NT2/D1 (cell line): ENCODE results near the gene PDCD1LG2.

ENCODE experiments used
- DNase-seq: peaks from one replicate; pipeline ENCODE4 v3.0.0-alpha.2; 2011; ENCODE audit warnings: low read depth, low spot score
- H3K27me3 ChIP-seq: 2 replicates; pipeline ENCODE4 v1.6.0; 2011; ENCODE audit warnings: mild to moderate bottlenecking; ENCODE audit not compliant: insufficient read length, insufficient read depth
- H3K36me3 ChIP-seq: 2 replicates; pipeline ENCODE4 v1.6.1; 2011; ENCODE audit warnings: mild to moderate bottlenecking, low read length, mixed read lengths; ENCODE audit not compliant: insufficient read depth, insufficient read length
- H3K4me1 ChIP-seq: 2 replicates; pipeline ENCODE4 v1.5.1; 2011; ENCODE audit not compliant: insufficient read depth, insufficient read length
- H3K4me3 ChIP-seq: 2 replicates; pipeline ENCODE4 v1.5.1; 2011; ENCODE audit warnings: low read depth; ENCODE audit not compliant: insufficient read length
- H3K9ac ChIP-seq: 2 replicates; pipeline ENCODE4 v1.6.0; 2011; ENCODE audit warnings: low read depth; ENCODE audit not compliant: insufficient read length
- H3K9me3 ChIP-seq: 2 replicates; pipeline ENCODE4 v1.5.1; 2011; ENCODE audit warnings: mild to moderate bottlenecking, low read length; ENCODE audit not compliant: insufficient read depth
- SUZ12 ChIP-seq: IDR thresholded peaks from 2 replicates; pipeline ENCODE4 v1.6.1; 2011; ENCODE audit not compliant: insufficient read length, insufficient read depth; ENCODE audit errors: extremely low read depth
- YY1 ChIP-seq: IDR thresholded peaks from 2 replicates; pipeline ENCODE4 v1.6.1; 2011; ENCODE audit not compliant: insufficient read length, insufficient read depth
- ZNF274 ChIP-seq: IDR thresholded peaks from 2 replicates; pipeline ENCODE4 v1.6.1; 2011; ENCODE audit warnings: mild to moderate bottlenecking, low read depth, low read length

Gene PDCD1LG2

DNA sequence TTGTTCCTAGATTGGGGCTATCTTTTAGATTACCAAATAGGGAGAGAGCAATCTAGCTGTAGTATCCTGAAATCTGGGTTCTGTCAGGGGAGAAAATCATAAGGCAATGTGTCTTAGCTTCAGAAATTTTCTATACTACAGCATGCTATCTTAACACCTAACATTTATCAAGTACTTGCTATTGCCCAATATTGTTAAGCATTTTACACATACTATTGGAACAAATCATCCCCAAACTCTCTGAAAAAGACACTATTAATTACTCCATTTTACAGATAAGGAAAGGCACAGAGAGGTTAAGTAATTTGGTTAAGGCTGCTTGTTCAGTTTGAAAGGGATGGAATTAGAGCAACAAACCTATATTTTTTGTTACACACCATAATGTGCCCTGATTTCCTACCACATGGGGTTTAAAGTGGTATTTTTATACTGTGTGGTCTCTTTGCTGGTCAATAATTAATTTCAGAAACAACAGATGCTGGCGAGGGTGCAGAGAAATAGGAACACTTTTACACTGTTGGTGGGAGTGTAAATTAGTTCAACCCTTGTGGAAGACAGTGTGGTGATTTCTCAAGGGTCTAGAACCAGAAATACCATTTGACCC, 61.4 kb downstream of the PDCD1LG2 start:
- no peaks in the 10 kb centered on the region for H3K4me1 ChIP-seq
- no peak overlapping the region for H3K4me3 ChIP-seq
- no peaks in the 10 kb centered on the region for H3K36me3 ChIP-seq
- H3K27me3 ChIP-seq, result no peaks in the 10 kb centered on the region
- H3K9ac ChIP-seq, result no peak overlapping the region
- no peak for TF ChIP-seq YY1
- TF ChIP-seq ZNF274, result no peak
- TF ChIP-seq SUZ12, result no peak
- no peaks in the 10 kb centered on the region for H3K9me3 ChIP-seq
- no peak for DNase-seq

GRCh38 chr9:5574097-5574496, 63.8 kb downstream of the PDCD1LG2 start:
- no peaks in the 10 kb centered on the region for H3K9me3 ChIP-seq
- TF ChIP-seq ZNF274 (no peak), SUZ12 (no peak), YY1 (no peak)
- H3K9ac ChIP-seq, result no peak overlapping the region

GRCh38 chr9:5575000-5575399, 64.7 kb downstream of the PDCD1LG2 start:
- Histone ChIP-seq H3K4me1 (no peaks in the 10 kb centered on the region), H3K36me3 (no peaks in the 10 kb centered on the region), H3K9me3 (no peaks in the 10 kb centered on the region), H3K4me3 (no peak overlapping the region), H3K27me3 (no peaks in the 10 kb centered on the region), H3K9ac (no peak overlapping the region)
- no peak for TF ChIP-seq ZNF274
- TF ChIP-seq YY1, result no peak
- TF ChIP-seq SUZ12, result no peak
- no peak for DNase-seq

More at GRCh38 chr9:5574097-5574496, 63.8 kb downstream of the PDCD1LG2 start:
- Histone ChIP-seq H3K4me1 (no peaks in the 10 kb centered on the region), H3K36me3 (no peaks in the 10 kb centered on the region), H3K27me3 (no peaks in the 10 kb centered on the region), H3K4me3 (no peak overlapping the region)
- DNase-seq, result no peak

GRCh38 chr9:5577225-5577624, 66.9 kb downstream of the PDCD1LG2 start:
- H3K4me3 ChIP-seq, result no peak overlapping the region
- H3K36me3 ChIP-seq, result no peaks in the 10 kb centered on the region
- no peak for TF ChIP-seq SUZ12
- TF ChIP-seq YY1, result no peak
- TF ChIP-seq ZNF274, result no peak
- H3K4me1 ChIP-seq, result no peaks in the 10 kb centered on the region
- no peaks in the 10 kb centered on the region for H3K27me3 ChIP-seq
- no peak overlapping the region for H3K9ac ChIP-seq
- peaks cover 10% of the 10 kb centered on the region; the same call in 1 of the 2 replicates for H3K9me3 ChIP-seq
- no peak for DNase-seq

- Histone ChIP-seq H3K27me3 (no peaks in the 10 kb centered on the region), H3K4me3 (no peak overlapping the region), H3K9me3 (peaks cover 10% of the 10 kb centered on the region; the same call in 1 of the 2 replicates), H3K9ac (no peak overlapping the region), H3K36me3 (no peaks in the 10 kb centered on the region), H3K4me1 (no peaks in the 10 kb centered on the region)
- DNase-seq, result no peak
- TF ChIP-seq ZNF274 (no peak), YY1 (no peak), SUZ12 (no peak)
Measured at GRCh38 chr9:5578018-5578697, 67.8 kb downstream of the PDCD1LG2 start.

GRCh38 chr9:5578698-5579085, 68.4 kb downstream of the PDCD1LG2 start:
- H3K4me1 ChIP-seq, result no peaks in the 10 kb centered on the region
- no peak overlapping the region for H3K4me3 ChIP-seq
- H3K9ac ChIP-seq, result no peak overlapping the region
- H3K9me3 ChIP-seq, result peaks cover 10% of the 10 kb centered on the region; the same call in 1 of the 2 replicates
- H3K36me3 ChIP-seq, result no peaks in the 10 kb centered on the region
- no peak for DNase-seq
- no peak for TF ChIP-seq YY1
- TF ChIP-seq ZNF274, result no peak
- no peak for TF ChIP-seq SUZ12
- no peaks in the 10 kb centered on the region for H3K27me3 ChIP-seq

DNA sequence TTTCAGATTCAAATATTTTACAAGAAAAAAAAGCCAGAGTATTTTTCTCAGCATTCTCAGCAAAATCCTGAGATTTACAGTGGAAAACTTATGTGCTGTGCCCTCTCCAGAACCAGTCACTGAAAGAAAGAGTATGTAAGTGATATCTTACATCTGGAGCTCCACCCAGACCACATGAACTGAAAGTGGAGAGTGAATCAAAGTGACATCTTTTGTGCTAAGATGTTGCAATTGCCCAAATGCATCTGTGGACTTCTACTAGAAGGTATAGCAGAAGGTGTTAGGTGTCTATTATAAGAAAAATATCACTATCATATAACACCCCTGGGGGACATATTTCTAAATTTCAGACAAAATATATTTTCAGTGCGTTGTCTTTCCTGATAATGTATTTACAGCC, 69.5 kb downstream of the PDCD1LG2 start:
- peaks cover 10% of the 10 kb centered on the region; the same call in 1 of the 2 replicates for H3K9me3 ChIP-seq
- H3K9ac ChIP-seq, result no peak overlapping the region
- H3K27me3 ChIP-seq, result no peaks in the 10 kb centered on the region
- TF ChIP-seq SUZ12 (no peak), YY1 (no peak), ZNF274 (no peak)
- H3K4me3 ChIP-seq, result no peak overlapping the region
- H3K4me1 ChIP-seq, result no peaks in the 10 kb centered on the region
- DNase-seq, result no peak
- H3K36me3 ChIP-seq, result no peaks in the 10 kb centered on the region
